Hematopoietic multipotent progenitor cell treated with erythropoietin and hydrocortisone succinate and interleukin-3 and kit ligand, for 15 days (in vitro differentiated cells): ENCODE results near the gene RPS28.
A peak's percentile ranks its signal among the peaks of the same experiment; 100 is the strongest.
"Not testable (repeated sequence)": the region's sequence is repeated elsewhere in the genome, so short reads cannot be mapped to it uniquely, and the experiment has no call there.

ENCODE experiments used
- DNase-seq: peaks from one replicate; pipeline ENCODE4 v3.0.0-alpha.2; 2015; ENCODE audit warnings: low spot score

Gene RPS28

DNA sequence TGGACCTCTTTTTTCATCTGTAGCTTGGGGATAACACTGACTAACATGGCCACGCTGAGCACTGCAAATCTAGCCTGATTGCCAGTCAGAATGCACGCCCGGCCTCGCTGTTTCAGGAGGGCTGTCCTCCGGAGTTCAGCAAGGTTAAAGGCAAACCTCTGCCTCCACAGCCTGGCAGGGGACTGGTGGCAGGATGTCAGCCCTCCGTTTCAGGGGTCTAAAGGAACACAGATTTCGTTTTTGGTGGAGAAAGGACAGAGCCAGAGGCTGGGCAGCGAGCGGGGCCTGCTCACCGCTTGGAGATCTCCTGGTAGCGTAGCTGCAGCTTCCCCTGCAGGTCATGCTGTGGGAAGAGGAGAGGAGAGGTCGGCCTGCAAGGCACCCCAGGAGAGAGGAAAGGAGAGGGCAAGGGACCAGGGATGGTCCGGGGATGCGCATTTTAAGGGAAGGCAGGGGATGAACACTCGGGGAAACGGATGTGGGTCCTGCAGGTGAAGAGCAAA lies 681 bp upstream of the RPS28 start:
- DNase-seq, result peak; percentile 16

DNA sequence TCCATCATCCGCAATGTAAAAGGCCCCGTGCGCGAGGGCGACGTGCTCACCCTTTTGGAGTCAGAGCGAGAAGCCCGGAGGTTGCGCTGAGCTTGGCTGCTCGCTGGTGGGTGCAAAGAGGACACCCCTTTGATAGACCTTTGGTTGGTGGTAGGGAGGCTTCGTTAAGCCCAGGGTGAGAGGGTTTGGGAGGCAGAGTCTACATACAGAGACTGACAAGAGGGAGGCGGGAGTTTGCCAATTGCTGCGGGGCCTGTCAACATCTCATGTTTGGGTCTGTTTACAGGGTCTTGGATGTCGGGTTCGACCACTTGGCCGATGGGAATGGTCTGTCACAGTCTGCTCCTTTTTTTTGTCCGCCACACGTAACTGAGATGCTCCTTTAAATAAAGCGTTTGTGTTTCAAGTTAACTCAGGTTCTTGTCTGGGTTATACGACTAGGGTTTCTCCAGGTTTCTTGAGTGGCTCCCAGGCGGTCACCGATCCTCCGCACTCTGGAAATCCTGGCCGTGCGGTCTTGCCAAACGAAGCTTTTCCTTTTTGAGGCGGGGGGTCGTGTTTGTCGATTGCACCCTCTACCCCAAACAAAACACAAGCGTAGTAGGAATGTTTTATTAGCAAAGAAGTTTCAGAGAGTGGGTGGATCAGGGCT lies 816 bp downstream of the RPS28 start:
- DNase-seq, result peak; percentile 11

DNA sequence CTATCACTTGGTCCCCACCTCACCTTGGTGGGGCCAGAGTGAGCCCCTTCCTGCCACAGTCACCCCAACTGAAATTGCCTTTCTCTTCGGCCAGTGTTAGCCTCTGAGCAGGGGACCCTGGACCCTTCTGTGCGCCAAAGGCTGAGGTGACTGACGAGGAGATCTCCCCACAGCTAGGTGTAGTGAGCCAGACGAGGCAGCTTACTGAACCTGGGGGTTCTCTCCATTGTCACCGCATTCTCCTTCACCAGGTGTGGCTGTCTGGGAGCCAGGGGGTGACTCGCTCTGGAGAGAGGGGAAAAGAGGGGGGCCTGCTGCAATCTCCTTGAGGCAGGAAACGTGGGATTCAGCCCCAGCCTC lies 1.3 kb downstream of the RPS28 start:
- no peak for DNase-seq

DNA sequence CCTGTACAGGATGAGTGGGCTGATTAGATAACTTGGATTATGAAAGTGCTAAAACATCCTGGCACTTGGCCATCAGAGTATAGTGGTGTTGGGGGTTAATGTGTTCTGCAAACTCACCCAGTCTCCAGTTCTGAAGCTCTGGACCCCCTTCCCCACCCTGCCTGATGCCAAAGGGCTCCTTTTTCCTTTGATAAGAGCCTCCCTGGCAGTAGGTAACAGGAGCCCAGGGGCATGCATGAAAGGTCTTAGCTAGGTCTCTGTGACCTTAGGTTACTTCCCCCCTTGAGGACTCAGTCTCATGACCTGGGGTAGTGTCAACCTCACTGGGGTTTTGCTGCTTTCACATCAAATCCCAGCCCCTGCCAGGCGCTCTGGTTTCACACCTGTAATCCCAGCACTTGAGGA lies 2.5 kb downstream of the RPS28 start:
- DNase-seq, result peak; percentile 5

DNA sequence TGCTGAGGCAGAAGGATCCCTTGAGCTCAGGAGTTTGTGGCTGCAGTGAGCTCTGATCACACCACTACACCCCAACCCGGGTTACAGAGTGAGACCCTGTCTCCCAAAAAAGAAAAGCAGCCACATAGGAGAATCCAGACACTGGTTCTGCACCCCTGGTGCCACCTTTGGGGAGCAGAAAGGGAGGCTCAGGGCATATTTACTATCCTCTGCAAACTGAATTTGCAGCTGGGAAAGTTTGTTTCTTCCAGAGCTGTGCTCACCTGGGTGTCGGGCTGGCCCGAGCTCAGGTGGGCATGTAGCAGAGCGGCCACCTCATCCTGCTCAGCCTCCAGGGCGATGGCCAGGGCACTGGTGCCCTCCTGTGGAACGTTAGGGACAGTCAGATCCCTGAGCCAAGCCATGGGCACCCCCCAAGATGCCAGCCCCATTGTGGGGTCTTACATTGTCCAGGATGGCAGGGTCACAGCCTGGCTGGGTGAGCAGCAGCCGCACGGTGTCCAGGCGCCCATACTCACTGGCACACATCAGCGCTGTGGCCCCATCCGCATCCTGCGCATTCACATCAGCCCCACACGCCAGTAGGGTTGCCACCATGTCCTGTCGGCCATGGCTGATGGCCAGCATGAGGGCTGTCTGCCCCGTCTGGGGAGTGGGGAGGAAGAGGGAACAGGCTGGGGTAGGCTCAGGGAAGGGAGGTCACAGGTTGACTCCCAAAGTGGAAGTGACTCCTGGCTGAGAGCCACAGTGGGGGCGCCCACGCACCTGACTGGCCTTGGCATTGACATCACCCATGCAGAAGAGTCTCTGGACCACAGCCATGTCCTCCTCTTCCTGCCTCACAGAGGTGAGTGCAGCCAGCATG lies 3.1 kb downstream of the RPS28 start:
- DNase-seq, result no peak

DNA sequence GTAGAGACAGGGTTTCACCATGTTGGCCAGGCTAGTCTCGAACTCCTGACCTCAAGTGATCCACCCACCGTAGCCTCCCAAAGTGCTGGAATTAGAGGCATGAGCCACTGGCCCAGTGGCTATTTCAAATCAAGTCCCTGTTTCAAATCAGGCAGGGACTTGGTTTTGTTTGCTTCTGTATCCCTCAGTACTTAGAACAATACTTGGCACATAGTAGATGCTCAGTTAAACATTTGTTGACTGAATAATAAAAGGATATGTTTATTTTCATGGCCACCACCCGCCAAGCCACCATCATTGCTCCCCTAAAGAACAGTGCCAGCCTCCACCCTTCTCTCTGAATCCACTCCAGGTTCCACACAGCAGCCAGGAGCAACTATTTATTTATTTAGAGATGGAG lies 4.2 kb downstream of the RPS28 start:
- DNase-seq, result no peak

DNA sequence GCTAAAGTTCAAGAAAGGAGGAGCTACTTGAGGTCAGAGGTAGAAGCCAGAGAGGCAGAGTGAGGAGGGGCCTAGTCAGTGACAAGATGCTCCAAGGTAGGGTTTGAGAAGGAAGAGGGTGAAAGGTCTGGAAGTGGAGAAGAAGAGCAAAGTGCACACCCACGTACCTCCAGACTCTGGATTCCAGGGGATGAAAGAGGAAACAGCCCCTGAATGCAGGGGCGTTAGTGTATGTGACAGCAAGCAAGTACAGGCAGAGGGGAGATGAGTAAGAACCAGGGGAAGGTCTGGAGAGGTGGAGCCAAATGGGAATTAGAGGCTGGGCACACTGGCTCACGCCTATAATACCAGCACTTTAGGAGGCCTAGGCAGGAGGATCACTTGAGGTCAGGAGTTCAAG lies 8.7 kb downstream of the RPS28 start:
- no peak for DNase-seq

DNA sequence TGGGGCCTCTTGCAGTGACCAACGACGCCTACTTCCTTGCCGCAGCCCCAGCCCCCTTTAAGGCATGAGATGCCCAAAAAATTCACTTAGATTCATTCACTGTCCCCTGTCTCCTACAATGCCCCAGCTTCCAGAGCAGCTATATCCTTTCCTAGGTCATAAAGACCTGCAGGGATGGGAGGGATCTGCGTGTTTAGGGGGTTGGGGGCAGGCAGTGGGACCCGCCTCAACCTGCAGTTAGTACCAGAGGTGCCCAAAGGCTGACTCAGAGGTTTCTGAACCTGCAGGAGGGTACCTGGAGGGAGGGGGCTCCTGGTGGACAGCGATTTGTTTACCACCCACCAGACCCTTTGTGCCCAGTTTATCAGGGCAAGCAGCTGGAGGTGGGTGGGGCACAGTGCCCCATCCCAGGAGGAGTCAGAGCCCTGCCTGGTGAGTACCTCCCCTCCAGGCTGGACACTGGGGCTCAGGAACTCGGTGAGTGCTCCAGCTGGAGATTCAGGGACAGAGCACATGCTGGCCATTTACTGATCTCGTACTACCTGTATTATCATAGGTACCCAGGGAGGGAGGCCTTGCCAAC lies 10.1 kb downstream of the RPS28 start:
- peak; percentile 10 for DNase-seq

DNA sequence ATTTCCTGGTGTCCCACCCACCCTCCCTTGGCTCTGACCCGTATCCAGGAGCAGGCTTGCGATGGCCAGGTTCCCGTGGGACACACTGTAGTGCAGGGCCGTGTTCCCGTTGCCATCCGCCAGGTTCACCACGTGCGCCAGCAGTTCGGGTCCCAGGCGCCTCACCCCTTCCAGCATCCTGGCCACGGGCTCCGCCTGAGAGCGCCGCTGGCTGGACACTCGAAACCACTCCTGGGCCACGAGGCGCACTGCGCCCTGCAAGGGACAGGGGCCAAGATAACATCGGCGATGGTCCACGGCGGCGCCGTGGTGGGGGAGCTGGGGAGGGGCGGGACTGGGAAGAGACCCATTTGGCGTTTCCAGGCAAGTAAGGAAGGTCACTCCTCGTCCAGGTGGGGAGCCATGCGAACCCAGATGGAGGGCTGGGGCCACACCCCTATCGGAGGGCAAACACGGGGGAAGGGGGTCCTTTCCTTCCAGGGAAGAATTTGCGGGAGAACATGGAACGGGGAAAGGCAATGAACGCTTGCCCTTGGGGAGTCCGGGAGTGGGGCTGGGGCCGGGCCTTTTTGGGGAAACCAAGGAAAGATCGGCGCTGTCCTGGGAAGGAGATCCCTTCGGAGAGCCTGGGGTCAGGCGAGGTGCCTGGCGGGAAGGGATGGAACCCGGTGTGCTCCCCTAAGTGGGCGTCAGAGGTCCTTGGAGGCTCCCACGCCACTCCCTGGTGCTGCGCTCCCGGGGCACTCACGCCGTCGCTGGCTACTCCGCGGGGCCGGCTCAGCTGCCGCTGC lies 11.9 kb downstream of the RPS28 start:
- no peak for DNase-seq

DNA sequence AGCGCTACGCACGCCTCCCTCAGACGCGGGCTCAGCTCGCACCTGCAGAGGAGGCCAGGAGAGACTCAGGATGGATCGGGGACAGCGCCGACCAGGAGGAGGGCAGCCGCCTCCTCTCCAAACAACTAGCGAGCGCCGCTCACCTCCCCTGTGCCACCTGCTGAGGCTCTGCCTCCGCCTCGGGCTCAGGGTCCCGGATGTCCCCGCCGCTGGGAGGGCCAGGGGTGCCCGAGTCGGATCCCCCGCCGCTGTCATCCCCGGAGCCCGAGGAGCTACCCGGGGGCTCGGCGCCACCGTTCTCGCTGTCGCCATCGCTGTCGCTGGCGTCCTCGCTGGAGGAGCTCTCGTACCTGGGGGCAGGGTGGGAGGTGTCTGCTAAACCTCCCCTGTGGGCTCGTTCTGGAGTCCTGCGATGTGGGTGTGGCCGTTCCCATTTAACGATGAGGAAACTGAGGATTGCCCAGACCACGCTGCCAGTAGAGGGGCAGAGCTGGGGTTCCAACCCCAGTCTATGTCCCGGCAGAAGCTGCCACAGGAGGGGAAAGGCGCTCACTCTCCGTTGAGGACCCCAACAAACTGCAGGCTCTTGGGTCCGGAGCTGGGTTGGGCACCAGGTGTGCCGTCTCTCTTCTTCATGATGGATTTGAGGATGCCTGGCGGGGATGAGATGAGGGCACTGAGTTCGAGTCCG lies 12.6 kb downstream of the RPS28 start:
- DNase-seq, result no peak

DNA sequence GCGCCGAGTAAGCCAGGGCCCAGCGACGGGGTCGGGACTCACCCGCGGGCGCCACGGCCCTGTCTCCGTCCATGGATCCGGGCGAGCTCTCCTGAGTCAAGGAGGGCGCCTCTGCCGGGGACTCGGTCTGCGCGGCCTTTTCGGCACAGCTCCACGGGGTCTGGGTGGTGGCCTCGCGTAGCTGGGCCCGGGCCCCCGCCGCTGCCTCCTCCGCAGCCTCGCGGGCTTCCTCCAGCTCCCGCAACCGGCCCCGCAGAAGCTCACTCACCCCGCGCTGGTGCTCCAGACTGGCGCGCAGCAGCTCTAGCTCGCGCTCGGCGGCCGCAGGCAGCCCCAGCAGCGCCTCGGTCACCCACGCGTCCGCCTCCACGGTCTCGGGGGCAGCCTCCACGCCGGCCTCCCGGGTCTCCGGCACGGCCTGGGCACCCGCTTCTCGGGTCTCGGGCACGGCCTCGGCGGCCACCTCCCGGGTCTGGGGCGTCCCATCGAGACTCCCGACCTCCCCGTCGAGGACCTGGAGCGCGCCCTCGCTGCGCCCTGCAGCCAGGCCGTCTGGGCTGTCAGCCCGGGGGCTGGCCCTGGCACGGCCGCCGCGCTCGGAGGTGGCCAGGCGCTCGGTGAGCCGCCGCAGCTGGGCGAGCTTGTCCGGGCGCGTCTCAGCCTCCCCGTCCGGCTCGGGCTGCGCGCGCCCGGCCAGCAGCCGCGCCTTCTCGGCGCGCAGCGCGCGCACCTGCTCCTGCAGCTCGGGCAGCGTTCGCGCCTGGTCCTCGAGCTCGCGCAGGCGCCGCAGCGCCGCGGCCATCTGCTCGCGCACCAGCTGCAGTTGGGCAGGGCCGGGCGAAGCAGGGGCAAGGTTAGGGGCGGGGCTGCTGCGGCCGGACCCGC lies 13.4 kb downstream of the RPS28 start:
- DNase-seq, result no peak

DNA sequence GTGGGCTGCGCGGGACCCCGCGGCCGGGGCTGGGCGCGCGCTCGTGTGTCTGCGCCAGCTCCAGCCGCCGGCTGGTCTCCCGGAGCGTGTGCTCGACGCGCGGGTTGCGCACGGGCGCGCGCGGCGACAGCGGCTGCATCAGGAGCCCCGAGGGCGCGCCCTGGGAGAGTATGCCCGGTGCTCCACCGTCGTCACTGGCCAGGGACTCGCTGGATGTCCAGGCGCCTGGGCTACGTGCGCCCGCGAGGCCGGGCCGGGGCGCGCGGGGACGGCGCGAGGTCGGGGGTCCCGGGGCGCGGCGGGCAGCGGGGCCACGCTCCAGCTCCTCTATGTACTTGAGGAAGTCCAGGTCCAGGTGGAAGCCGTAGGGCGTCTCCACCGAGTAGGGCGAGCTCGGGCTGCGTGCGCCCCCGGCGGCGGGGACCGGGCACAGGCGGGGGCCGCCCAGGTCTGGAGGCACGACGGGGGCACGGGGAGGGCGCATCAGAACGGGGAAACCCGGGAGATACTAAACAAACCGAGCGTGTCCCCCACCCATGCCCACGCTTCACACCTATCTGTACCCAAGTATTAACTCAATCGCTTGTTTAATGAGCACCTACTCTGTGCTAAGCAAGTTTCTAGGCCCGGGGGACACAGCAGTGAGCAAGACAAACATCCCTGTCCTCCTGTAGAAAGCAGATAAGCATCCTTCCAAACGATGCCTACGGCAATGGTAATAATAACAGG lies 14.2 kb downstream of the RPS28 start:
- DNase-seq, result no peak

DNA sequence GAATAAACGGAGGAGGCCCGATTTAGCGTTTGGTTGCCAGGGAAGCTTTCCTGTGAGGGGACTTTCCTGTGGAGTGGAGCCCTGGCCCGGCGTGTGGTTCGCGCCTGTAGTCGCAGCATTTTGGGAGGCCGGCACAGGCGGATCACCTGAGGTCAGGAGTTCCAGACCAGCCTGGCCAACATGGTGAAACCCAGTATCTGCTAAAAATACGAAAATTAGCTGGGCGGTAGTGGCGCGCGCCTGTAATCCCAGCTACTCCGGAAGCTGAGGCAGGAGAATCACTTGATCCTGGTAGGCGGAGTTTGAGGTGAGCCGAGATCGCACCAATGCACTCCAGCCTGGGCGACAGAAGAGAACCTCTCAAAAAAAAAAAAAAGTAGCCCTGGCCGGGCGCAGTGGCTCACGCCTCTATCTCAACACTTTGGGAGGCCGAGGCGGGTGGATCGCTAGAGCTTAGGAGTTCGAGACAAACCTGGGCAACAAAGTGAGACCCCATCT lies 14.8 kb downstream of the RPS28 start:
- DNase-seq, result no peak

DNA sequence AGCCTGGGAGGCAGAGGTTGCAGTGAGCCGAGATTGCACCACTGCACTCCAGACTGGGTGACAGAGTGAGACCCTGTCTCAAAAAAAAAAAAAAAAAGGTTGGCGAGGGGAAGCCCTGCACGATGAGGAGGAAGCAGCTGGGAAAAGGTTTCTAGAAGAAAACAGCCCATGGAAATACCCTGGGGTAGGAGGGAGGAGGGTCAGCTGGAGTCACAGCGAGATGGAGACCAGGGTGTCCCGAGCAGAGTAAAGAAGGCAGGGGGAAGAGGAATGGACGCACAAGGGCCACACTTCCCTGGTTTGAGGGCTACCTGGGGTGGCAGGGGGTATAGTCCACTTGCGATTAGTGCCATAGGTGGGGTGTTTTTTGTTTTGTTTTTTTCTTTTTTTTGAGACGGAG lies 15.4 kb downstream of the RPS28 start:
- no peak for DNase-seq

DNA sequence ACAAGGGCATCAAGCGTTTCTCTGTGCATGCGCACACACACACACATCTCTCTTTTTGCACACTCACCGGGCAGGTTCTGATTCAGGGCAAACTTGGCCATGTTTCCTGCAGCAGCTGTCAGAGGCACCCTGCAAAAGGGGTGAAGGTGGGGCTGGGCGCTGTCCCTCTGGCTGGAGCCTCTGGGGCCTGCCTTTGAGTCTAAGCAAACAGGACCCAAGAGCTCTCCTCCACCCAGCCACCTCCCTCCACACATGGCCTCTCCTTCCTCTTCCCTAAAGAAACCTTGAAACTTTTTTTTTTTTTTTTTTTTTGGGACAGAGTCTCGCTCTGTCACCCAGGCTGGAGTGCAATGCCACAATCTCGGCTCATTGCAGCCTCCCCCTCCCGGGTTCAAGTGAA lies 16.4 kb downstream of the RPS28 start:
- no peak for DNase-seq

DNA sequence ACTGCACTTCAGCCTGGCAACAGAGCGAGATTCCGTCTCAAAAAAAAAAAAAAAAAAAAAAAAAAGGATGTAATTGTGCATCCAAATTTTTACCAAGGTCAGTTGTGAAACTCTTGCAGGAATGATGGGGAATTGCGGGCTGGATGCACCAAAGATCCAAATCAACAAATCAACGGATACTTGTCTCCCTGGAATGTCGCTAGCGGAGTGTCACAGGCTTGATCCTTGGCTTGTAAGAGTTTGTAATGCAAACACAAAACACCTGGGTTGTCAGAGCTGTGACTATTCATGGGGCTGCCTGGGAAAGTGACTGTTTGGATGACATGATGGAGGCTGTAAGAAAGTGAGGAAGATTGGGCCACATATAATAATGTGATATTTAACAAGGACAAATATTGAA lies 17.5 kb downstream of the RPS28 start:
- no peak for DNase-seq

DNA sequence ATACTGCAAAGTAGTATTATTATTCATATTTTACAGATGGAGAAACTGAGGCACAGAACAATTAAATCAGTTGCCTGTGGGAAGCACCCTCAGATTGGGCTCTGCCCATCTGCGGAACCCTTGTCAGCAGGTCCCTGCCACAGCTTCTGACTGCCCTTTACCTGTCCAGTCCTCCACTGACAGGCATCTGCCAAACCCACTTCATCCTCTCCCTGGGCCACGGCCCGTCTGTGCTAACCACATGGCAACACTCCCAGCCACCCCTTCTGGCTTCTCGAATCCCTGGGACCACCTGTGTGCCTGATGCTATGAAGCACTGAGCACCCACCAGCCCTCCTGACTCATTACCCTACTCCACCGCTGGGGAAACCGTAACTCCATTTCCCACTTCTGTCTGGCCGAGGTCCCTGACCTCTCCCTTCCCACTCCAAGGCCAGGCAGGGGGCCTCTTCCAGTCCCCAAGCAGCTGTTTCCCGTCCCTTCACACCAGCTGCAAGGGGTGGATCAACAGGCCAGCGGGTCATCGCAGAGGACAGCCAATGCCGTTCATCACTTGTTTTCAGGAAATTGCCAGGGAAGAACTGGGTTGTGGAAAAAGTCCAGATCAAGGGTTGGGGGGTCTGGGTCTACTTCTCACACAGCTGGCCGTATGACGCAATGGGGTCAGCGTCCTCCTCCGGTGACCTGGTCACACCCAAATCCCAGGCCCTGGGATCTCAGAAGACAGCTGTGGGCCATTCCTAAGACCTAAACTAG lies 19.2 kb downstream of the RPS28 start:
- DNase-seq, result no peak

DNA sequence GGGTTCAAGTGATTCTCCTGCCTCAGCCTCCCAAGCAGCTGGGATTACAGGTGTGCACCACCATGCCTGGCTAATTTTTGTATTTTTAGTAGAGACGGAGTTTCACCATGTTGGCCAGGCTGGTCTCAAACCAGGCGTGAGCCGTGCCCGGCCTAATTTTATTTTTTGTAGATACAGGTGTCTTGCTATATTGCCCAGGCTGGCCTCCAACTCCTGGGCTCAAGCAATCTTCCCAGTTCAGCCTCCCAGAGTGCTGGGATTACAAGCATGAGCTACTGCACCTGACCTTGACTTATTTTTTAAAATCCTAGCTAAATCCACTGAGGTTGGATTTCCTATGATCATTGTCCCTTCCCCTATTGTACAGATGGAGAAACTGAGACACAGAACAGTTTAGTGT lies 20.2 kb downstream of the RPS28 start:
- DNase-seq, result not testable (repeated sequence)

DNA sequence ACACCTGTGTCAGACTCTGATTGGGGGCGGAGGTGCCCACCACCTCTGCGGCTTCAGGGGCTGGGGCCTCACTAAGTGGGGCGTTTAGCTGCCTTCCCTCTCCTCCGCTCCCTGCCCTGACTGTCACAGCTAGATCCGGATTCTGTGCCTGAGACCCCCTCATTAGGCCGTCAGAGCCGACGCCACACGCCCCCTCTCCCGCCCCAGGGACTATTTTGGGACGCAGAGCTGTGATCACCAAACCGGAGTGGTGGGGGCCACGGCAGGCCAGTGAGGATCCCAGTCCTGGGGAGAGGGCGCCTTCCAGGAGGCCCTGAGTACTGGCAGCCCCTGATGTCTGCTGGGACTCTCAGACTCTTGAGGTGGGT lies 21.0 kb downstream of the RPS28 start:
- no peak for DNase-seq
